Gastrocnemius medialis (tissue), 4 donors: ENCODE measurements around the gene PRKCE. TPM values are rescaled to one million over a fixed set of nuclear protein-coding genes. Genes with fewer than 3 reads are reported as not detected.

Experiments
- ATAC-seq, 2 donors: fragments of 150-250 bp; one replicate each; pipeline ENCODE4 v1.9.1; 2016
- DNase-seq, 2 donors: peaks; one replicate each; pipeline ENCODE4 v3.0.0-alpha.2; 2019
- H3K27ac ChIP-seq, 4 donors: fragments of 200-600 bp; sonication (generic); 1 replicate in 1 of 4; 2 replicates in 3 of 4; pipeline ENCODE4 v1.5.1; 2016 to 2018; ENCODE audit warnings: mild to moderate bottlenecking in 2 of 4, moderate library complexity in 1 of 4
- H3K27me3 ChIP-seq, 3 donors: fragments of 200-600 bp; sonication (generic) in 2 of 3; 1 replicate in 1 of 3; 2 replicates in 2 of 3; pipeline versions ENCODE4 v1.5.1 to v1.6.0; 2016 to 2019; ENCODE audit warnings: mild to moderate bottlenecking in 1 of 3, moderate library complexity in 1 of 3
- H3K36me3 ChIP-seq, 2 donors: fragments of 200-600 bp; sonication (generic) in 1 of 2; one replicate each; pipeline ENCODE4 v1.5.1; 2017 to 2018
- H3K4me1 ChIP-seq, 2 donors: fragments of 200-600 bp; sonication (generic) in 1 of 2; one replicate each; pipeline ENCODE4 v1.5.1; 2016 to 2017; ENCODE audit warnings: mild to moderate bottlenecking in 2 of 2
- H3K4me3 ChIP-seq, 4 donors: fragments of 200-600 bp; sonication (generic) in 3 of 4; 1 replicate in 1 of 4; 2 replicates in 3 of 4; pipeline ENCODE4 v1.5.1; 2016 to 2019; ENCODE audit warnings: mild to moderate bottlenecking in 2 of 4
- H3K9me3 ChIP-seq, 3 donors: fragments of 200-600 bp; sonication (generic) in 2 of 3; 1 replicate in 1 of 3; 2 replicates in 2 of 3; pipeline ENCODE4 v1.5.1; 2016 to 2019
- CTCF ChIP-seq, 5 experiments: fragments of 450-650 bp in 3 of 5; fragments of 200-600 bp in 2 of 5; sonication (generic) in 2 of 5; IDR thresholded peaks in 4 of 5; conservative IDR thresholded peaks in 1 of 5; 1 replicate in 4 of 5; 2 replicates in 1 of 5; pipeline ENCODE4 v1.5.1; 2016 to 2019; ENCODE audit warnings: antibody characterized with exemption in 5 of 5, mild to moderate bottlenecking in 3 of 5, moderate library complexity in 3 of 5
- POLR2A ChIP-seq, 2 donors: fragments of 450-650 bp; IDR thresholded peaks; one replicate each; pipeline ENCODE4 v1.6.1; 2017; ENCODE audit warnings: antibody characterized with exemption in 2 of 2, mild to moderate bottlenecking in 2 of 2, moderate library complexity in 2 of 2
- in situ Hi-C, 4 donors: fragments of 200-750 bp; cut with MboI; loops; one replicate each; pipeline versions ENCODE4 v1.15.0 to v1.8.0; 2017; ENCODE audit warnings: low sequenced_read_pairs in 4 of 4
- intact Hi-C: fragments of 100-400 bp; cut with DNase I; formaldehyde crosslinking; loops from one replicate; pipeline ENCODE4 v1.15.1; 2023; ENCODE audit warnings: low total_unique reads
- total RNA-seq, 4 donors: library from RNA; depleted of rRNA; stranded (reverse); fragments of >200 nt; gene quantifications; one replicate each; pipeline versions ENCODE4 v1.1.0 to v1.2.3, GENCODE V29; 2016

PRKCE gene
- total RNA-seq, 4 donors from 2014 or later = 5.8 to 28.9 (median 11.8) TPM

- no peak for DNase-seq
- no peaks in the 10 kb centered on the region for H3K9me3 ChIP-seq
- in situ Hi-C loops = no loop called here
- TF ChIP-seq CTCF (IDR thresholded peaks at IDR 0.05 in 4 of 5, conservative IDR thresholded peaks at IDR 0.05 in 1 of 5) (no peak), POLR2A (IDR thresholded peaks at IDR 0.05) (no peak)
- intact Hi-C loops = no loop called here
- no peaks in the 10 kb centered on the region for H3K27me3 ChIP-seq
- H3K36me3 ChIP-seq = no peaks in the 10 kb centered on the region
- peaks cover 13 to 16% of the 10 kb centered on the region in 2 donors for H3K4me1 ChIP-seq
- H3K27ac ChIP-seq = no peak overlapping the region
- no peak overlapping the region for H3K4me3 ChIP-seq
- no peak for ATAC-seq
These were observed 514.4 kb downstream of the PRKCE start for GRCh38 chr2:46165916-46166315.

DNA sequence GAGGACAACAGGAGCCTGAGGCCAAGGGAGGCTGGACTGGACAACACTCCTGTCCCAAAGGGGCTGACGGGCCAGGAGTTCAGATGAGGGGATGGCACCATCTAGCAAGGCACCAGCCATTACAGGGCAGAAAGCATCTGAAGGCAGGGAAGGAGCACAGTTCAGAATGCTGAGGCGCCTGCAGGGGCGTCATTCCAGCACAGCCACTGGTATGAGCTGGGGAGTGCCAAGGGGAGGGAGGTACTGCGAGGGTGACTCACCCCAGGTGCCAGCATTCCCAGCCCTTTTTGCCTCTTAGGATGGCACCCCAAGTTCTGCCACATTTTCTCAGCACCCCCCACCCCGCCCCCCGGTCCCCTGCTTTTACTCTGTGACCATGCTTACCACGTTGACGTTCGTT is 515.9 kb downstream of the PRKCE start:
- intact Hi-C loops = no loop called here
- no peaks in the 10 kb centered on the region for H3K27me3 ChIP-seq
- no peak overlapping the region for H3K27ac ChIP-seq
- H3K4me1 ChIP-seq = peaks cover 13 to 16% of the 10 kb centered on the region in 2 donors
- no peak overlapping the region for H3K4me3 ChIP-seq
- DNase-seq (no peak), ATAC-seq (no peak)
- no peaks in the 10 kb centered on the region for H3K36me3 ChIP-seq
- no peaks in the 10 kb centered on the region for H3K9me3 ChIP-seq
- TF ChIP-seq CTCF (IDR thresholded peaks at IDR 0.05 in 4 of 5, conservative IDR thresholded peaks at IDR 0.05 in 1 of 5) (no peak), POLR2A (IDR thresholded peaks at IDR 0.05) (no peak)
- in situ Hi-C loops = no loop called here

DNA sequence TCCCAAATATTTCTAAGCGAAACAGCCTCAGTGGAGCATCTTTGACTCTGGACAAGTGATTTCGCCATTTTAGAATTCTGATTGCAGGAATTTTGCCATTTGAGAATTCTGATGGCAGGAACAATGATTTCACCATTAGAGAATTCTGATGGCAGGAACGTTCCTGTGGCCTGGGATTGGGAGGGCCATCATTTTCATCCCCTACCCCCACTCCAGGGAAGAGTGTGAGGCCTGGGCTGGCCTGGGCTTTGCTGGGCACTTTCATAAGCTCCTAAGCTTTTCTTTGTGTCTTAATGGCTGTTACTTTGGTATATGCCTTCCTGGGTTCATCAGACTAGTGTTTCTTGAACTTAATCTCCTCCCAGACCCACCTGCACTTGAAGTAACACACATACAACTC is 516.4 kb downstream of the PRKCE start:
- Histone ChIP-seq H3K27ac (no peak overlapping the region), H3K36me3 (no peaks in the 10 kb centered on the region), H3K4me3 (no peak overlapping the region), H3K9me3 (no peaks in the 10 kb centered on the region), H3K27me3 (no peaks in the 10 kb centered on the region), H3K4me1 (peaks cover 13 to 16% of the 10 kb centered on the region in 2 donors)
- no peak for DNase-seq
- ATAC-seq = no peak
- in situ Hi-C loops (no loop called here), intact Hi-C loops (no loop called here)
- TF ChIP-seq POLR2A (IDR thresholded peaks at IDR 0.05) = no peak
- no peak for TF ChIP-seq CTCF (IDR thresholded peaks at IDR 0.05 in 4 of 5, conservative IDR thresholded peaks at IDR 0.05 in 1 of 5)

GRCh38 chr2:46169467-46169866 is 518.0 kb downstream of the PRKCE start:
- Histone ChIP-seq H3K36me3 (no peaks in the 10 kb centered on the region), H3K27ac (no peak overlapping the region), H3K4me3 (no peak overlapping the region), H3K9me3 (no peaks in the 10 kb centered on the region), H3K4me1 (peaks cover 4 to 7% of the 10 kb centered on the region in 2 donors), H3K27me3 (no peaks in the 10 kb centered on the region)
- intact Hi-C loops (no loop called here), in situ Hi-C loops (no loop called here)
- DNase-seq = no peak
- TF ChIP-seq POLR2A (IDR thresholded peaks at IDR 0.05) (no peak), CTCF (IDR thresholded peaks at IDR 0.05 in 4 of 5, conservative IDR thresholded peaks at IDR 0.05 in 1 of 5) (no peak)
- no peak for ATAC-seq

DNA sequence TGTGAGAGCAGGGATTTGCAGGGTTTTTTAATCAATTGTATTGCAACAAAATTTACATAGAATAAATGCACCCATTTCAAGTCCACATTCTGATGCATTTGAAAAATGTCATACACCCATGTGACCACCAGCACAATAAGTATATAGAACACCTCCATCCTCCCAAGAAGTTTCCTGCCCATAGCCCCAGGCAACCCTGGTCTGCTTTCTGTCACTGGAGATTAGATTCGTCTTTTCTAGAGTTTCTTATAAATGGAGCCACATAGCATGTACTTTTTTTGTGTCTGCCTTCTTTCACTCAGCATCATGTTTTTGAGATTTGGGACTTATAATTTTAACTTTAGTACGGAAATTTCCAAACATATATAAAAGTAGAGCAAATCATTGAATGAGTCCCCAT is 518.6 kb downstream of the PRKCE start:
- intact Hi-C loops = loop anchor here (10.0 kb wide), 1 partner anchor 55 kb away; no protein-coding TSS in a partner anchor
- in situ Hi-C loops = no loop called here
- no peaks in the 10 kb centered on the region for H3K27me3 ChIP-seq
- H3K9me3 ChIP-seq = no peaks in the 10 kb centered on the region
- no peak overlapping the region for H3K27ac ChIP-seq
- no peaks in the 10 kb centered on the region for H3K36me3 ChIP-seq
- H3K4me1 ChIP-seq = peaks cover 0 to 4% of the 10 kb centered on the region in 2 donors
- DNase-seq = no peak
- no peak overlapping the region for H3K4me3 ChIP-seq
- no peak for TF ChIP-seq CTCF (IDR thresholded peaks at IDR 0.05 in 4 of 5, conservative IDR thresholded peaks at IDR 0.05 in 1 of 5)
- no peak for TF ChIP-seq POLR2A (IDR thresholded peaks at IDR 0.05)
- no peak for ATAC-seq
